ENCODE data around the gene KRT80. TPM values are rescaled to one million over a fixed set of nuclear protein-coding genes. Genes with fewer than 3 reads are reported as not detected.

KRT80 gene
- total RNA-seq, 5 donors from 2014 or later (not counting 1 experiment from before 2014, with no cell fraction given), result 0.09 to 0.12 TPM; not detected in 3

DNA sequence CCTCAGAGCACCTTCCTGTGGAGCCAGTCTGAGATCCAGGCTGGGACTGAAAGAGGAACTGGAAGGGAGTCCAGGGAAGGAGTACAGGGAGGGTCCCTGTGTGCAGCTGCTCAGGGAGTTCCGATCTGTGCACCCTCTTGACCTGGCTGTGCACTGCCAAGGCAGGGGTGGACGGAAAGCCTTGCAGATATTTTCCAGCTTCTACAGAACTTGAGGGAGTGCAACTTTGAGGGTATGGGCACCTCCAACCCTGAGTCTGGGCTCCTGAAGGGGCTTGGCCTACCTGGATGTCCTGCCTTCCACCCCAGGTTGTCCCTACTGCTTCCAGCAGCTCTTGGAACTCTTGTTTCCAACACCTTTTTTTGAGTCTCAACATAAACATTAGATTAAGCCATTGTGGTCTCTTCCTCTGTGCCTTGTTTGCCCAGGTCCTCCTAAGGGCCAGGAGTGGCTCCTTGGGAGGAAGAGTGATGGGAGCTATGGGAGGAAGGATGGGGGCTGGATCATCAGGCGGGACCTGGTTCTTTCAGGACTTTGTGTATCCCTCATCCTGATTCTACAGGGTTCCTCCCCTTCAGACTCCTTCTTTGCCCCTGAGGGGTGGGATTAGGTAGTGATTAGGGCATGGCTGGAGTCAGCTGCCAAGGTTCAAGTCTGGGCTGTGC, 44.7 kb upstream of the KRT80 start:
- ChIA-PET POLR2A (no interaction called here), CTCF (no interaction called here)

DNA sequence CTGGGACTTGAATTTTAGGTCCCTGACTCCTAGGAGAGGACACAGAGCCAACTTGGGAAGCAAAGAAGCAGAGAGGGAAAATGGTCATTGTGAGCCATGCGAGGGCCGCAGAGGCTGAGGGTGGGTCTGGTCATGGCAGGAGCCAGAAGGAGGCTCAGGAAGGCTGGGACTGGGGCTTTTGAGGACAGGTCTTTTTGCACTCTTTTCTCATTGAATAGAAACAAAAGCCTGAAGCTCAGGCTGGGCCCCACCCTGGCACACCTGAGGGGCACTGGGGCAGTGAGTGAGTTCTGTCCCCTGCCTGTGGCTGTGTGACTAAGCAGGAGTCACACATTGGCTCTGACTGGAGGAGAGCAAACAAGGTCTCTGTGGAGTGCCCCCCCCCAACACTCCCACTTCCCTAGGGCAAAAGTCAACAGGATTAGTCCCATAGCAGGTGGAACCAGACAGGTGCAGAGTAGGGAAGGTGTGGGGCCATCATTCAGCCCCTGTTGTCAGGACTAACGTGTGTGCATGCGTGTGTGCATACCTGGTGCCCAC, 44.1 kb upstream of the KRT80 start:
- Histone ChIP-seq H3K27ac (ENCODE audit: low read length) (no peak overlapping the region), H3K4me1 (ENCODE audit: control insufficient read depth in 1 of 2, extremely low read depth in 1 of 2, insufficient read depth in 2 of 2, low read length in 2 of 2) (no peaks in the 10 kb centered on the region), H3K27me3 (replicated peaks in 1 of 2; ENCODE audit: control insufficient read depth in 2 of 2, extremely low read depth in 1 of 2, insufficient read depth in 2 of 2, low read length in 1 of 2) (peaks cover 8 to 58% of the 10 kb centered on the region in 2 experiments), H3K36me3 (ENCODE audit: control insufficient read depth in 2 of 2, extremely low read depth in 1 of 2, insufficient read depth in 1 of 2, low read length in 1 of 2) (no peaks in the 10 kb centered on the region), H3K4me3 (ENCODE audit: control insufficient read depth in 1 of 2, extremely low read depth in 1 of 2, low read length in 1 of 2) (no peak overlapping the region), H3K9me3 (no peaks in the 10 kb centered on the region)
- WGBS (ENCODE audit: insufficient coverage), result 92% methylated on average over 2 of the region's 4 CpGs
- no peak overlapping the region for H3K4me3 Mint-ChIP-seq
- no peak for DNase-seq
- H3K27ac Mint-ChIP-seq, result no peak overlapping the region
- ATAC-seq (replicated peaks in 1 of 4), result peak in 1 of 4 experiments; percentile 12
- no peaks in the 10 kb centered on the region for H3K36me3 Mint-ChIP-seq
- ChIA-PET POLR2A (no interaction called here), CTCF (interaction anchor here in 1 of 2 donors (0.7 kb wide), 1 partner anchor 141 kb away, joined by 4 read pairs; no protein-coding TSS in a partner anchor)
- H3K9me3 Mint-ChIP-seq, result no peaks in the 10 kb centered on the region
- peaks cover 33 to 40% of the 10 kb centered on the region in 2 donors for H3K27me3 Mint-ChIP-seq
- peaks cover 0 to 2% (median 0%) of the 10 kb centered on the region in 3 donors for H3K4me1 Mint-ChIP-seq

More for the DNA sequence above, 44.7 kb upstream of the KRT80 start:
- no peak overlapping the region for H3K4me3 Mint-ChIP-seq
- Histone ChIP-seq H3K27me3 (replicated peaks in 1 of 2; ENCODE audit: control insufficient read depth in 2 of 2, extremely low read depth in 1 of 2, insufficient read depth in 2 of 2, low read length in 1 of 2) (peaks cover 8 to 52% of the 10 kb centered on the region in 2 experiments), H3K9me3 (no peaks in the 10 kb centered on the region), H3K36me3 (ENCODE audit: control insufficient read depth in 2 of 2, extremely low read depth in 1 of 2, insufficient read depth in 1 of 2, low read length in 1 of 2) (no peaks in the 10 kb centered on the region), H3K4me3 (ENCODE audit: control insufficient read depth in 1 of 2, extremely low read depth in 1 of 2, low read length in 1 of 2) (no peak overlapping the region), H3K27ac (ENCODE audit: low read length) (no peak overlapping the region), H3K4me1 (ENCODE audit: control insufficient read depth in 1 of 2, extremely low read depth in 1 of 2, insufficient read depth in 2 of 2, low read length in 2 of 2) (no peaks in the 10 kb centered on the region)
- no peak for DNase-seq
- peaks cover 28 to 34% of the 10 kb centered on the region in 2 donors for H3K27me3 Mint-ChIP-seq
- no peaks in the 10 kb centered on the region for H3K9me3 Mint-ChIP-seq
- no peaks in the 10 kb centered on the region for H3K36me3 Mint-ChIP-seq
- H3K27ac Mint-ChIP-seq, result no peak overlapping the region
- WGBS (ENCODE audit: insufficient coverage), result 86% methylated on average over 2 of the region's 3 CpGs
- ATAC-seq (replicated peaks in 1 of 4), result no peak
- peaks cover 0 to 2% (median 0%) of the 10 kb centered on the region in 3 donors for H3K4me1 Mint-ChIP-seq

DNA sequence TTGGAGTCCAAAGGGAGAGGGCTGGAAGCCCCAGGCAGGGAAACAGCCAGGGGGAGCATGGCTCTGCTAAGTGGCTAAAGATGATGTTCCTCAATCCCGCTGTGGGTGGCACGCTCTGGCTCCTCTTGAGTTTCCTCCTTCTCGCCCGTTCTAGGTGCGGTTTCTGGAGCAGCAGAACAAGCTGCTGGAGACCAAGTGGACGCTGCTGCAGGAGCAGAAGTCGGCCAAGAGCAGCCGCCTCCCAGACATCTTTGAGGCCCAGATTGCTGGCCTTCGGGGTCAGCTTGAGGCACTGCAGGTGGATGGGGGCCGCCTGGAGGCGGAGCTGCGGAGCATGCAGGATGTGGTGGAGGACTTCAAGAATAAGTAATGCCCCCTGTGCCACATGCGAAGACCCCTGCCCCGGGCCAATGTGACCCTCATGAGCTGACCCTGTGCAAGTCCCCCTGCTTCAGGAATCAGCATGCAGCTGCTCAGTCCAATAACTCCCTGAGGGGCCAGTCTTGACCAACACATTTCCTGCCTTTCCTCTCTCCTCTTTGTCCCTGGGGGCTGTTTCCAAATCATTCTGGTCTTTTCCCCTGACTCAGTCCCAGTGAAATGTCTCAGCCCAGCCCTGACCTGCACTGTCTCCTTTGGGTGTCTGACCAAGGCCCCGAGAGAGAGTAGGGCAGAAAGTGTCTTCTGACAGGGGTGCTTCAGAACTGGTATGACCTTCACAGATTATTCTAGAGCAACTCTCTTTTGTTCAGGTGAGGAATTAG, 43.4 kb upstream of the KRT80 start:
- H3K9me3 Mint-ChIP-seq, result no peaks in the 10 kb centered on the region
- DNase-seq (no peak), ATAC-seq (replicated peaks in 1 of 4) (no peak)
- 84% methylated on average over 11 of the region's 15 CpGs for WGBS (ENCODE audit: insufficient coverage)
- H3K27ac Mint-ChIP-seq, result peak overlapping the region in 1 of 2 donors; percentile 34
- ChIA-PET POLR2A (no interaction called here), CTCF (interaction anchor here in 1 of 2 donors (0.7 kb wide), 1 partner anchor 142 kb away, joined by 4 read pairs; no protein-coding TSS in a partner anchor)
- H3K4me3 ChIP-seq (ENCODE audit: control insufficient read depth in 1 of 2, extremely low read depth in 1 of 2, low read length in 1 of 2), result no peak overlapping the region
- no peaks in the 10 kb centered on the region for H3K36me3 ChIP-seq (ENCODE audit: control insufficient read depth in 2 of 2, extremely low read depth in 1 of 2, insufficient read depth in 1 of 2, low read length in 1 of 2)
- peaks cover 0 to 2% (median 0%) of the 10 kb centered on the region in 3 donors for H3K4me1 Mint-ChIP-seq
- H3K27me3 Mint-ChIP-seq, result peaks cover 39 to 47% of the 10 kb centered on the region in 2 donors
- no peak overlapping the region for H3K4me3 Mint-ChIP-seq
- no peaks in the 10 kb centered on the region for H3K36me3 Mint-ChIP-seq
- peaks cover 8 to 64% of the 10 kb centered on the region in 2 experiments for H3K27me3 ChIP-seq (replicated peaks in 1 of 2; ENCODE audit: control insufficient read depth in 2 of 2, extremely low read depth in 1 of 2, insufficient read depth in 2 of 2, low read length in 1 of 2)
- H3K4me1 ChIP-seq (ENCODE audit: control insufficient read depth in 1 of 2, extremely low read depth in 1 of 2, insufficient read depth in 2 of 2, low read length in 2 of 2), result no peaks in the 10 kb centered on the region
- H3K9me3 ChIP-seq, result no peaks in the 10 kb centered on the region
- no peak overlapping the region for H3K27ac ChIP-seq (ENCODE audit: low read length)

DNA sequence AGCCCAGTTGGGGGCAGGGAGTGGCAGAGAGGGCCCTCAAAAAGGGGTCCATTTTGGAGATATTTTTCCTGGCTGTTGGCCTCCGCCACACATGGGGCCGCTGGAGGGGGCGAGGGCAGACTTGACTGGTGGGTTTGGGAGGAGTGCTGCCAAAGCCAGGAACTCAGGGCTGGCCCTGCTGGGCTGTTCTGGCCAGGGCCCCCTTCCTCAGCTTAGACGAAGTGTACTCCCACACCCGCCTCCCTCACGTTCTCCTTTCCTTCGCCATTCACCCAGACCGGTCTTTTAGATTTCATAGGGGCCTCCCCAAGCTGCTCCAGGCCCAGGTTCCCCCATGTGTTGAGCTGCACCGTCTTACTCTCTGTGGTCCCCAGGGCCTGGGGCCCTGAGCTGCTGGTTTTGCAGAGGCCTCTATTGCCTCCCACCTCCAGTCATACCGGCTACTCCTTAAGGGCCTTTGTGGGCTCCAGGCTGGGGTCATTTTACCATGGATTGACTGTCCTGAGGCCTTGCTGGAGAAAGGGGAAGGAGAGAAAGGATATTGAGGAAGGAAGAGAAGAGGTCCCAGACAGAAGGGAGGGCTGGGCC, 42.5 kb upstream of the KRT80 start:
- ATAC-seq (replicated peaks in 1 of 4), result no peak
- Histone ChIP-seq H3K4me1 (ENCODE audit: control insufficient read depth in 1 of 2, extremely low read depth in 1 of 2, insufficient read depth in 2 of 2, low read length in 2 of 2) (no peaks in the 10 kb centered on the region), H3K9me3 (no peaks in the 10 kb centered on the region), H3K36me3 (ENCODE audit: control insufficient read depth in 2 of 2, extremely low read depth in 1 of 2, insufficient read depth in 1 of 2, low read length in 1 of 2) (no peaks in the 10 kb centered on the region), H3K27ac (ENCODE audit: low read length) (no peak overlapping the region), H3K27me3 (replicated peaks in 1 of 2; ENCODE audit: control insufficient read depth in 2 of 2, extremely low read depth in 1 of 2, insufficient read depth in 2 of 2, low read length in 1 of 2) (peaks cover 6 to 66% of the 10 kb centered on the region in 2 experiments), H3K4me3 (ENCODE audit: control insufficient read depth in 1 of 2, extremely low read depth in 1 of 2, low read length in 1 of 2) (no peak overlapping the region)
- Mint-ChIP-seq H3K4me1 (peaks cover 0 to 2% (median 0%) of the 10 kb centered on the region in 3 donors), H3K9me3 (no peaks in the 10 kb centered on the region), H3K27ac (peak overlapping the region in 1 of 2 donors; percentile 36), H3K4me3 (no peak overlapping the region), H3K27me3 (peaks cover 46 to 54% of the 10 kb centered on the region in 2 donors), H3K36me3 (no peaks in the 10 kb centered on the region)
- no peak for DNase-seq
- ChIA-PET POLR2A (no interaction called here), CTCF (interaction anchor here in 1 of 2 donors (0.6 kb wide), 1 partner anchor 9 kb away, joined by 3 read pairs; no protein-coding TSS in a partner anchor)
- 83% methylated on average over 7 of the region's 10 CpGs for WGBS (ENCODE audit: insufficient coverage)

DNA sequence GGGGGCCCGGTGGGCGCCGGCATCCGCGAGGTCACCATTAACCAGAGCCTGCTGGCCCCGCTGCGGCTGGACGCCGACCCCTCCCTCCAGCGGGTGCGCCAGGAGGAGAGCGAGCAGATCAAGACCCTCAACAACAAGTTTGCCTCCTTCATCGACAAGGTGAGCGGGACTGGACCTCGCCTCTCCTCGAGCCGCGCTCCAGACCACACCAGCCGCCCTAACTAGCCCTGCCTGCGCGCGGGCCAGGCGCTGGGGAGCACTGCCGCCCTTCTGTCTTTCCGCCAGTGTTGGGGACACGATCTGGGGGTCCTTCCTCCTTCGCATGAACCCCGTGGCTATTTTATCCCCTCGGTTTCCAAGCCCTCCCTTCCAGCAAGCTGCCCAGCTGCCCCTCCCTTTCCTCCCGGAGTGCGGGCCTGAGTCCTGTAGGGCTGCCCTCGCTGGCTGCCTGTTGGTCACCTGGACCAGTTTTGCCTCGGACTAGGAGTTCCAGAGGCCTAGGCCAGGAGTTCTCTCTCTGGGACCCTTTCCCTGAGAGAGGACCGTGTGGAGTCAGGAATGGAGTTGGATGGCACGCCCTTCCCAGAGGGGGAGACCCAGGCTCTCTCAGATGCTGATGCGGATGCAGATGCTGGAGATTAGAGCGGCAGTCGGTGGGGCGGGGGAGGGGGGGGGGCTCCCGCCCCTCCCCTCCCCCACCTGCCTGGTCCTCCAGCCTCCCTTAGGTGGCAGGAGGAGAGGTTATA, 41.8 kb upstream of the KRT80 start:
- peaks cover 47 to 61% of the 10 kb centered on the region in 2 donors for H3K27me3 Mint-ChIP-seq

More for the DNA sequence above, 41.8 kb upstream of the KRT80 start:
- Histone ChIP-seq H3K27ac (ENCODE audit: low read length) (no peak overlapping the region), H3K4me1 (ENCODE audit: control insufficient read depth in 1 of 2, extremely low read depth in 1 of 2, insufficient read depth in 2 of 2, low read length in 2 of 2) (no peaks in the 10 kb centered on the region), H3K9me3 (no peaks in the 10 kb centered on the region), H3K4me3 (ENCODE audit: control insufficient read depth in 1 of 2, extremely low read depth in 1 of 2, low read length in 1 of 2) (no peak overlapping the region), H3K27me3 (replicated peaks in 1 of 2; ENCODE audit: control insufficient read depth in 2 of 2, extremely low read depth in 1 of 2, insufficient read depth in 2 of 2, low read length in 1 of 2) (peaks cover 6 to 70% of the 10 kb centered on the region in 2 experiments), H3K36me3 (ENCODE audit: control insufficient read depth in 2 of 2, extremely low read depth in 1 of 2, insufficient read depth in 1 of 2, low read length in 1 of 2) (no peaks in the 10 kb centered on the region)
- Mint-ChIP-seq H3K4me1 (peaks cover 0 to 2% (median 0%) of the 10 kb centered on the region in 3 donors), H3K27ac (no peak overlapping the region), H3K36me3 (no peaks in the 10 kb centered on the region), H3K4me3 (peak overlapping the region in 1 of 3 donors; percentile 20), H3K9me3 (no peaks in the 10 kb centered on the region)
- ATAC-seq (replicated peaks in 1 of 4) (no peak), DNase-seq (no peak)
- WGBS (ENCODE audit: insufficient coverage), result 25% methylated on average over 32 of the region's 40 CpGs
- POLR2A ChIA-PET, result no interaction called here
- CTCF ChIA-PET, result interaction anchor here (0.6 to 1.1 kb wide), 2 partner anchors 8 to 42 kb away, joined by 3 read pairs; no protein-coding TSS in a partner anchor

Data from T-cell (primary cell).